Measurements from ENCODE around the gene LSM8.
A peak's percentile ranks its signal among the peaks of the same experiment; 100 is the strongest.
"Not testable (repeated sequence)": the region's sequence is repeated elsewhere in the genome, so short reads cannot be mapped to it uniquely, and the experiment has no call there.

Gene LSM8

DNA sequence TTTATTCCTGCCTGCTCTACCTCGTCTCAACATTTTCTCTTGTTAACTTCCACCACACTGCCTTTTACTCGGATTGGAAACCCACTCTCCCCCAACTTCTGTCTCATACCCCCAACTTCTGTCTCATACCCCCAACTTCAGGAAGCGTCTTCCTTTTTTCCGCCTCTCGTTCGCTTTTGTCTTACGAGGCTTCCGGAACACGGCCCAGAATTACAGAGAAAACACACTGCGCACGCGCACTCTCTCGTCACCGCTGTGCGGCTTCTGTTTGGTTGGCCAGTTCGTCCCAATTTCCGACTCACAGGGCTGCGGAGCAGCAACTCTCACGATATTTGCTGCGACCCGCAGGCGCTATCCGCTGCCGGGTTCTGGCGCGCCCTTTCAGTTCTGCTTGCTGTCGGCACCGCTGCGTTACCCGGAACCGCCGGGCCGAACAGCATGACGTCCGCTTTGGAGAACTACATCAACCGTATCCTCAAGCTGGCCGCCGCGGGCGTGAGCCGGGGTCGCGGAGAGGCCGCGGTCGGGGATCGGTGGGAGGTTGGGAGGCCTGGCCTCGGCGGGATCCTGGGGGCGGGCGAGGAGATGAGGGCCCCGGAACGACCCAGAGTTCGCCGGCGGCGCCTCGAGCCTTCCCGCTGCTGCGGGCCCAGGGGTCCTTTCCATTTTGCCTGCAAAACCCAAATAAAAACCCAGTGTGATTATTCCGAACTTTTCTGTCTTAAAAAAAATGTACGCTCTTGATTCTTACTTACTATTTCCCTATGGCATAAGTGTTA, at the start of gene LSM8:
LSM8 (plus strand) TSS at position 379 of the 779 bp plus-strand sequence; CDS start at position 439, 60 bp downstream.
- DNase-seq, result peak; percentile 95

DNA sequence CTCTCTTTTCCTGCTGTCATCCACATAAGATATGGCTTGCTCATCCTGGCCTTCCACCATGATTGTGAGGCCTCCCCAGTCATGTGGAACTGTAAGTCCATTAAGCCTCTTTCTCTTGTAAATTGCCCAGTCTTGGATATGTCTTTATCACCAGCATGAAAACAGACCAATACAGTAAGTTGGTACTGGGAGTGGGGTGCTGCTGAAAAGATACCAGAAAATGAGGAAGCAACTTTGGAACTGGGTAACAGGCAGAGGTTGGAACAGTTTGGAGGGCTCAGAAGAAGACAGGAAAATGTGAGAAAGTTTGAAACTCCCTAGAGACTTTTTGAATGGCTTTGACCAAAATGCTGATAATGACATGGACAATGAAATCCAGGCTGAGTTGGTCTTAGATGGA, 49.5 kb upstream of the LSM8 start:
- not testable (repeated sequence) for DNase-seq

DNA sequence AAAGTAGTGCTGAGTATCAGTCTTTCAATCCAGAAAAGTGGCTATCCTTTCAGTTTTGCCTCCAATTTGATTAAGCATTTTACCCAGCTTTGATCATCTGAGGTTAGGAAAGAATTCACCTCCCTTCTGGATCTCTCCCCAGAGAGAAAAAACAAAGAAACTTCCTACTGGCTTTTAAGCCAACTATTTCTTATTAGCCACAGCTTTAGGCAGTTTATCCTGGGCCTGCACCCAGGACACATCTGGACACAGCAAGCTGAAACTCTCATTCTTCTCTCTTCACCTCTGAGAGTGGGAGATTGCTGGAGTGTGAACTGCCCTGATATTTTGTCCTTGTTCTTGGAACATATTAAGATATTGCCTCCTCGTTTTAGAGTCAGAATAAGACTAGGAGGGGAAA, 43.5 kb upstream of the LSM8 start:
- DNase-seq, result no peak

DNA sequence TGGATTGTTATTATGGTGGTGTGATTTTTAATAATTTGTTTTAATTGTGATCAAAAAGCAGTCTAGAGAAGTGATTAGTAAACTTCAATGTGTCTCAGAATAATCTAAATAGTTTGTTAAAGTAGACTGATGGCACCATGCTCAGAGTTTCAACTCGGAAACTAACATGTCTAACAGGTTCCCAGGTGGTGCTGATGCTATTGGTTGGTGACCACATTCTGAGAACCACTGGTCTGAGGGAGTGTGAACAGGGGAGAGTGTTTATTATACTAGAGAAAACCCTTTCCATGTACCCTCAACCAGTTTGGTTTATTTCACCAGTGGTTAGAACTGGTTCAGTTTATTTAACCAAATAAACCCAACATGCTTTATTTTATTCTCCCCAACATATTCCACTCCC, 42.0 kb upstream of the LSM8 start:
- no peak for DNase-seq

DNA sequence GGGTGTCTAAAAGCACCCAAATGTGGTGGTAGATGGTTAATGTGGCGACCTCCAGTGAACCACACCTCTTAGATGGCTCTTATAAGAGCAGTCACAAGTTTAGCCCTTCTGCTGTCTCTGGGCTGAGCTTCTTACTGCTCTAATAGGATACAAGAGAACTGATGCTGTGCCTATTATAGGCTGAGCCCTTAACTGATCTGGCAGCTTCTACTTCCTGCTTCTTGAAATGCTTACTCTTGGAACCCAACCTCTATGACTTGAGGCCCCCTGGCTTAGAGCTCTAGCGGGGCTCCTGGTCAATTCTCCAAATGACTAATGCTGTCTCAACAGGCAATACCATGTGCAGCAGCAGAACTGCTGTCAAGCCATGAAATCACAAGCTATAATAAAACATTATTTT, 35.0 kb upstream of the LSM8 start:
- no peak for DNase-seq

DNA sequence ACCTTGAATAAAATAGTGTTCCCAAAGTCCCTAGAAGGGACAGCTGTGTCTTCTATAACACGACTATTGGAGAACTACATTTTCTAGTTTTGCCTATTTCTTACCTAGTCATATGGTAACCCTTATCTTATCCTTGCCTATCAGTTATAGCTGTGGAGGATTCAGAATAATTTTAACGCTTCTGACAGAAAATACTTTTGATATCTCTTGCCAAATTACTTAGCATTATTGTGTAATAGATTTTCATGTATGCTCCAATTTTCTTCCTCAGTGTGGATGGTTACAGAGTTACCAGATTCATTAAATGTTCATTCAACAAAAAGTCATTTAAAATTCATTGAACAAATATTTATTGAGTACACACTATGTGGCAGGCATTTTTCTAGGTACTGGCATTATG, 34.6 kb upstream of the LSM8 start:
- no peak for DNase-seq

DNA sequence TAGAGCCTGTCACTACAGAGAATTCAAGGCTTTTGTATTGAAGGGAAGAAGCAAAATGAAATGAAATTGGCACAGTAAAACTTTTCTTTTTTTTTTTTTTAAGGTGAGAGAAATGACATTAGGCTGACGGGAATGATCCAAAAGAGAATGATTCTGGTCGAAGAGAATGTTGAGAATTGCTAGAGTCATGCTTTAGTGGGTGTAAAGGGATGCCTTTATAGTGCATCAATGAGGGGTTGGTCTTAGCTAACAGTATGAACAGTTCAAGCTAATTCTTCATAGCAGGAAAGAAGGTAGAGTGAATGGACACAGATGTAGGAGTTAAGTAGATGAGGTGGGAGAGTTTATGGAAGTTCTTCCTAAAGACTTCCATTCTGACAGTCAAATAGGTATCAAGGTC, 32.3 kb upstream of the LSM8 start:
- no peak for DNase-seq

DNA sequence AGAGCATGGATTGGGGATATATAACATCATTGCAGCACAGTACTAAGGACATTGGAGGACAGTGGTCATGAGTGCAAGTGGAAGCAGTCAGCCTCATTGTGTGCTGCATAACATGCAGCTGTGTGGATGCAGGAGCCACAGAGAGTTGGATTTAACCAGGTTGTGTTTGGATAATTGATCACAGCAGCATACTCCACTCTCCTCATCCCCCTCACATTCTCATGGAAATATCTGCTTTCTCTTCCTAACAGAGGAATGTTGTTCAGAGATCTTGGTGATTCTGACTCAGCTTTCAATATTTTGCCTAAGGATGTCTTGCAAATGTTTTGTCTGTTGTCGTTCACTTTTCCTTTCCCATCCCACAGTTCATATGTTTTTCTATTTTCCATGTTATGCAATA, 31.8 kb upstream of the LSM8 start:
- no peak for DNase-seq

DNA sequence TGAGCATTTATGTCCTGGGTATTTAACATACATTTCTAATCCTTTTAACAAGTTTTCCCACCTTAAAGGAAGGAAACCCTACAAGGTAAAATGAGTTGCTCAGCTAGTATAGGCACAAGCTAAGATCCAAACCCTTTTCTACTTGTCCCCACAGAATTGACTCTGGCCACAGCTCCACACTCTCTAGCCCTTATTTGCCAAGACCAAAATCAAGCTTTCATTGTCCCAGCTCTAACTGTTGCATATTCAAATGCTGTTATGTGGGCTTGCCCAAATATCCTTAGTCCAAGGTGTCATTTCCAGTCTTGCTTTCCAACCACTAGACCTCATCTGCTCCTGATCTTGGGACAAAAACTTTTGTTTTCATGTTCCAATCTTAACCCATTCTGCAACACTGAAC, 31.3 kb upstream of the LSM8 start:
- no peak for DNase-seq

DNA sequence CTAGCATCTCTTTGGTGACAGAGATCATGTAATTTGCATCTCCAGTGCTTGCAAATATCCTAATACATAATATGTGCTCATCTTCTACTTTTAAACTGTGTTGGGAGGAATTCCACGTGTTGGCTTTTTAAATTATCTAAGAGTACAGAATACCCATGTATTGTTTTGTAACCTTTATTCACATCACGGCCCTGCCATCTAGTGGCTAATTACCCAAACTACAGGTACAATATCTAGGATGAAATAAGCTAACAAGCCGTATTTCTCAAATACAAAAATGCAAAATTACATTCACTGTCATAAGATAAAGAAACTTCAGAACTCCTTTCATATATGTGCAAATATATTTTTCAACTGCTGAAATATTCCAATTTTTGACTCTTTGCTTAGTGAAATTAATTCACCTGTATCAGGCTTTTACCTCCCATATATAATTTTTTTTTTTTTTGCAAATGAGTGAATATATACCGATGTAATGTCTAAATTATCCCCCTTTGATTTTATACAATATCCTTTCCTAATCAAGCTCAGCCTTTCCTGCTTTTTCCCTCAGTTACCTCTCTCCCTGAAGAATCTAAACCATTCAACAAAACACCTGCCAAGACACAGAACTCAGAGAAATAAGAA, 30.3 kb upstream of the LSM8 start:
- no peak for DNase-seq

DNA sequence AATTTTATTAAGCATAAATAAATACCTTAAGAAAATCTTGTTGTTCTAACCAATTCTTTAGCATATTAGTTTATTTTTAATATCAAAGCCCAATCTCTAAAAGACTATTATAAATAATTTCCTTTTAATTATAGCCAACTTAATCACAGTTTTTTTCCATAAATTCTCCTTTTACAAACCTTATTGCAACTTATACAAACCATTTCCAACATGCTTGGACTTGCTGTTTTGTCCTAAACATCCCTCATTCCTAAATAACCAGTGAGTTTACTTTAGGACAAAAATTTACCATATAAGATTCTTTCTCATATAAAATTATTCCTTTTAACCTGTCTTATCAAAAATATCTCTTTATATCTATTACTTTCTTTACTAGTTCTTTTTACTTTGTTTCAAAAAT, 25.2 kb upstream of the LSM8 start:
- DNase-seq, result no peak

DNA sequence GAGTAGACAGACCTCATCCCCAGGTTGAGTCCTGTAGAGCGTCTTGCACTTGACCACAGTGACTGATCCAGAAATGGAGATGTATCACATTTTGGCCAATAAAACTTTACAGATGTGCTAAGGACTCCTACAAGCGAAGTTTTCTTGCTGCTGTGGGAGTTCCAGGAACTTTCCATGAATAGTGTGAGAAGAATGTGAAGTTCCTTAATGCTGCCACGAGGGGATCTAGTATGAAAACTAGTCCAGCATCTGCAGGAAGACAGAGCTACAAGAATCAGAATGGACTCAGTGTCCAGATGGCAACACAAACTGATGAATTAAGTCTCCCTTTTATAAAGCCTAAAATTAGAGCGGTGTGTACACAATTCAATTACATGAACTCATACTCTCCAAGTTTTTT, 14.8 kb upstream of the LSM8 start:
- DNase-seq, result no peak

DNA sequence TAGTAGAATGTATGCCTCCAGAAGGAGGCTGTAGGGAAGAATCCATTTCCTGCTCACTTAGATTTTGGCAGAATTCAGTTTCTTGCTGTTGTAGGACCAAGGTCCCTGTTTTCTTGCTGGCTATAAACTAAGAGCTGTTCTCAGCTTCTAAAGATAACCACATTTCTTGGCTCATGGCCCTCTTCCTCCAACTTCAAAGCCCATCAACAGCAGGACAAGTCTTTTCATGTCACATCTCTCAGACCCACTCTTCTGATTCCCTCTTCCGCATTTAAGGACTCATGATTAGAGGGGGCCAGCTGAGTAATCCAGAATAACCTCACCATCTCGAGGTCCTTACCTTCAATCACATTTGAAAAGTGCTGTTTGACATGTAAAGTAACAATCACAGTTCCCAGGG, 8.2 kb upstream of the LSM8 start:
- DNase-seq, result no peak

DNA sequence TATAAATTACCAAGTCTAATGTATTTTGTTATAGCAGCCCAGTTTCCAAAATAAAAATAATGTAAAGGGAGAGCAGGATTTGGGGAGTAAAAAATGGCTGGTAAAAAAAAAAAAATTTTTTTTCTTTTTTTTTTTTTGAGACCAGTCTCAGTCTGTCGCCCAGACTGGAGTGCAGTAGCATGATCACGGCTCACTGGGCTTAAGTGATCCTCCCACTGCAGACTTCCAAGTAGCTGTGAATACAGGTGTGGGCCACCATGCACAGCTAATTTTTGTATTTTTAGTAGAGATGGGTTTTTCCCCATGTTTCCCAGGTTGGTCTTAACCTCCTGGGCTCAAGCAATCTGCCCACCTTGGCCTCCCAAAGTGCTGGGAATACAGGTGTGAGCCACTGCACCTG, 4.8 kb upstream of the LSM8 start:
- DNase-seq, result no peak

DNA sequence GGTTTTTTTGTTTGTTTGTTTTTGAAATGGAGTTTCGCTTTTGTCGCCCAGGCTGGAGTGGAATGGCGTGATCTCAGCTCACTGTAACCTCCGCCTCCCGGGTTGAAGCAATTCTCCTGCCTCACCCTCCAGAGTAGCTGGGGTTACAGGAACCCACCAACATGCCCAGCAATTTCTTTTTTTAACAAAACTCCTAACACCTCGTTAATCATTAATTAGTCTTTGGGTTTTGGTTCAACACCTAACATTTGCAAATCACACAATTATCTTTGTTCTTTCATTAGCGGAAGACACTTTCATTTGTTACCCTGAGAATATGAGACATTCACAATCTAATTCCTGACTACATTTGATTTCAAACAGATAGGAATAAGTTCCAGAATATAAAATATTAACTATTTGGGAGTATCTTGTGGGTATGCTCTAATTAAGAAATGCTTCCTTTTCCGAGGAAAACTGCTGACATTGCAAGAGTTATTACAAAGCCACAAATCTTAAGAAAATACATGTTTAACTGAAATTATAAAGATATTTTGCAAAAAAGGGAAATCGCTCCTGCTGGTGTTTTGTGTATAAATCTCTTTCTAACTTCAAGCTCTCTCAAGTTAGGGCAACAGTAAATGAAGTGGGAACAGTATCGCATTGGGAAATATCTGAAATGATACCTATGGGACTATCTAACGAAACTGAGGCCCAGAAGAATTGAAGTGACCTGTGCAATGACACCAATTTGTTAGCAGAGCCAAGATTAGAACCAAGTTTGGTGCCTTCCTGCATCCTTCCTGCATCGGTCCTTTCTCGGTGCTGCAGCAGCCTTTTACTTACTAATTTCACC, 1.2 kb upstream of the LSM8 start:
- no peak for DNase-seq

DNA sequence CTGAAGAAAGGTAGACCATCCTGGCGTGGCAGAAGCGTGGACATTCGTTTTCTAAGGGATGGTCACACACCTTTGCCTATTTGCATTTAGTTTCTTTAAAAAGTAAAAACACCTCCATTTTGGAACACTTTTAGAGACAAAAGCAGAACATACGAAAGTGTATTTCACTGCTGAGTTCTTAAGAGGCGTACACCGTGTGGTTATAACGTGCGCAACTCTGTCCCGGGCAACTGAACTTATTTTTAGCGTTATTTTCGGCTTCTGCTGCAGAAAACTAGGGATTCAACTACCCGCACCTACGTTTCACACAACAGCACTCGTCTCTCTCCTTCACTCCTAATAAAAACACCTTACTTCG, 557 bp upstream of the LSM8 start:
- no peak for DNase-seq

DNA sequence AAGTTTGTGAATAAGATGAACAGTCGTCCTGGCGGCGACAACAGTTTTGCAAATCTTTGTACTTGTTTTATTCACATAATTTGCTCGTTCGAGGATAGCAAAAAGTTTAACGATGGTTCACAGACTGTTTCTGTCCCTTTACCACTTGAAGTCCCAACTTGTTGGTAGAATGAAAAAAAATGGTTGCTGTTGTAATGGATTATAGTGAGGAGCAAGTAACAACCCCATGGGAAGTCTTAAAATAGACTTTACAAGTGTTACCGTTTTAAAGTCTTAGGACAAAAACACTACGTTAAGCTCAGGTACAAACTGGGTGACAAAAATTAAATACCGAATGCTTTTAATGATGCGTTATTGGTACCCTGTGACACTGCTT, 589 bp downstream of the LSM8 start:
- no peak for DNase-seq

DNA sequence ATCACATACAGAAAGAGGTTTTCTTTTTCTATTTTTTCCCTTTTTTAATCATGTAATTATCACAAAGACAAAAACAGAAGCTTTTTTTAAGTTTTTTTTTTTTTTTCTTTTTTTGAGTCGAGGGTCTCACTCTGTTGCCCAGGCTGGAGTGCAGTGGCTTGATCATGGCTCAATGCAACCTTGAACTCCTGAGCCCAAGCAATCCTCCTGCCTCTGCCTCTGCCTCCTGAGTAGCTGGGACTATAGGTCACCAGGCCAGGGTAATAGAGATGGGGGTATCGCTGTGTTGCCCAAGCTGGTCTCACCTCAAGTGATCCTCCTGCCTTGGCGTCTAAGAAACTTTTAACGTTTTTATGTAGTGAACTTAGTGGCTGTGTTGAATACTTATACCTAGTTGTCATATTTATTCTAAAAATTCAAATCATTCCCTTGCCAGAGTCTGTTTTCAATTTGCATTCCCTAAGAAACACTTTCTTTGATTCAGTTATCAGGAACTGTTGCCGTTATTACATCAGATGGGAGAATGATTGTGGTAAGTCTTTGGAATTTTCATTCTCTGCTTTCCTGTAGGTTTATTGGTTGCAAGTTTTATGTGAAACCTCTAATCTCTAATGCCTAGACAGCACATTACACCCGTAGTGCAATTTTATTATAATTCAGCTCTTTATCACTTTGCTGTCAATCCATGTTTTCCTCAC, 1.3 kb downstream of the LSM8 start:
- no peak for DNase-seq

DNA sequence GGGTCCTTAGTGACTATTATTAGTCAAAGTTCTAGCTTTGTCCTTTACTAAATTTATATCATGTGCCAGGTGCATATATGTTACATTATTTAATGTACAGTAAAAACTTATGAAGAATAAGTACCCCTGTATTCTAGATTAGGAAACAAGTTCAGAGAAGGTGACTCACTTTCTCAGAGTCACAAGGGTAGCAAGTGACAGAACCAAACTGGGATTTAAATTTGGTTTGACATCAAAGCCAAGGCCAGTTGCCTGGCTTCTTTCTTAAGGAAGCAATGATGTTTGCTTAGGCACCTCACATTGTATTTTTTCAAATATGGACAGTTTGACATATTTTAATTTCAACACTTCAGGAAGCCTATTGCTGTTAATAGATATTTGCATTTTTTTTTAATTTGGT, 2.5 kb downstream of the LSM8 start:
- DNase-seq, result no peak

DNA sequence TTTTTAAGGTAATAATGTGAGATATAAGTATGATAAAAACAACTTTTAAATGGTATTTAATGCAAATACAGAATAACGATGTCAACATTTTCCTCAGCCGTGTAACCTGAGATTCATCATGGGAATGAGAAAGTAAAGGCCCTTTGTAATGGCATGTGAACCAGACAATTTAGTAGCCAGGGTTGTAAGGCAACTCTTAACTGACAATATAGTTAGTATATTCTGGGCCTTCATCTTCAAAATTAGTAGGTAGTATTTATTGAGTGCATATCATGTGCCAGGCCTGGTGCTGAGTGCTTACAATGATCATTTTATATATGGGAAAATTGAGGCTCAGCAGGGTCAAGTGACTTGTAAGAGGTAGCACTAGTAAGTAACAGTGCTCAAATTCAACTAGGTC, 10.6 kb downstream of the LSM8 start:
- DNase-seq, result no peak

DNA sequence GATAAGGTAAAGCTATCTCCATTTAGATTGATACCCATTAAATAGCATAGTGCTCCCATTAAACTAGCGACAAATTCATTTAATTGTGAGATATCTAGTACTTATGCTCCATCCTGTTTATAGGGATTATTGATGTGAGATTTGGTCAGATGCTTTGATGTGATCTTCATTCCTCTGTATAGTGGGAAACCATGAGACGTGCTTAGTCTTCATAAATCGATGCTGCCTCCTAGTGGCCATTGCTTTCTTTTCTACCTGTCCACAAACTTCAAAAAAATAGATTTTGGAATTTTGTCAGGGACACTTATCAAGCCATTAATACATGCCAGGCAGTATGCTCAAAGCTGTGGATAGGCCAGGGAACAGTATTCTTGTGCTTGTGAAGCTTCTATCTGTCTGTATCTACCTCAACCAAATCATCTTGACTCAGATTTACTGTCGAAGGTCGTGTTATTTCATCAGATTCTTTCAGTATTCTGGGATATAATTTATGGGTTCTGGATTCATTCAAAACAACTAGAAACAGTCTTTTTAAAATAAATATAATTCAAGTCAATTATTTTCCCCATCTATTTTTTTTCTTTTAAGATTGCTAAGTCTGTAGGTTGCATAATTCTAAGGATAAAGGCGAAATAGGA, 12.0 kb downstream of the LSM8 start:
- peak; percentile 22 for DNase-seq

DNA sequence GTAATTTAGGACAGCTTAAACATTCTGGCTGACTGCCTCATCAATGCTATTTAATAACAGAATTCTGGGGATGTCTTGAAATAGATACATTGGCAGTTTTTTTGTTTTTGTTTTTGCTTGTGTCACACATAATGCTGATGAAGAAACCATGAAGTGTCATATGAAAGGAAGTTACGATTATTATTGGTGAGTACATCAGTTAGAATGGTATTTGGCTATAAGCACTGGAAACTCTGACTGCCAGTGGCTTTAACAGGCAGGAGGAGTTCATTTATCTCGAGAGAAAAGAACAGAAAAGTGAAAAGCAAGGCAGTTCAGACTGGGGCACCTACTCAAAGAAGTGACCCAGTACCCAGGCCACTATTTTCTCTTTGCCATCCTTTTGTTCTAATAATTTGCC, 18.1 kb downstream of the LSM8 start:
- DNase-seq, result no peak
